Upper lobe of right lung (tissue), 1 donor: ENCODE measurements around the gene PCMT1. TPM values are rescaled to one million over a fixed set of nuclear protein-coding genes. Genes with fewer than 3 reads are reported as not detected.

Source experiments
- ATAC-seq: fragments of 200-7000 bp; cut with Tn5 transposase; one replicate; pipeline ENCODE4 v1.9.1; 2020; ENCODE audit warnings: mild to moderate bottlenecking, moderate library complexity
- DNase-seq: peaks from one replicate; pipeline ENCODE4 v3.0.0-alpha.2; 2020
- H3K27ac ChIP-seq: fragments of 200-600 bp; one replicate; pipeline ENCODE4 v1.8.0; 2022
- H3K27me3 ChIP-seq: fragments of 200-600 bp; one replicate; pipeline ENCODE4 v1.8.0; 2022; ENCODE audit warnings: mild to moderate bottlenecking
- H3K36me3 ChIP-seq: fragments of 200-600 bp; one replicate; pipeline ENCODE4 v1.8.0; 2022
- H3K4me1 ChIP-seq: fragments of 200-600 bp; one replicate; pipeline ENCODE4 v1.8.0; 2022
- H3K4me3 ChIP-seq: fragments of 200-600 bp; one replicate; pipeline ENCODE4 v1.8.0; 2022; ENCODE audit warnings: mild to moderate bottlenecking
- H3K9me3 ChIP-seq: fragments of 200-600 bp; one replicate; pipeline ENCODE4 v1.8.0; 2022
- intact Hi-C: fragments of 100-400 bp; cut with DNase I; formaldehyde crosslinking; loops from one replicate; pipeline ENCODE4 v1.11.0; 2022
- total RNA-seq: library from RNA; stranded (reverse); fragmentation: NEBNext Ultra II Directional; extraction: Animal tissue kit (Norgen Biotek cat#: 25700); gene quantifications from one replicate; pipeline ENCODE4 v1.2.1, GENCODE V29; 2021
- TF ChIP-seq, protein P1 (sequence below): fragments of 200-600 bp; IDR thresholded peaks from one replicate; pipeline ENCODE4 v1.8.0; 2022; ENCODE audit warnings: antibody characterized with exemption
- donor health status: DM: no; HTN: yes; CAD: no; lungs with severe emphysema.

The PCMT1 gene
- total RNA-seq, 1 donor from 2014 or later = 69.4 TPM

DNA sequence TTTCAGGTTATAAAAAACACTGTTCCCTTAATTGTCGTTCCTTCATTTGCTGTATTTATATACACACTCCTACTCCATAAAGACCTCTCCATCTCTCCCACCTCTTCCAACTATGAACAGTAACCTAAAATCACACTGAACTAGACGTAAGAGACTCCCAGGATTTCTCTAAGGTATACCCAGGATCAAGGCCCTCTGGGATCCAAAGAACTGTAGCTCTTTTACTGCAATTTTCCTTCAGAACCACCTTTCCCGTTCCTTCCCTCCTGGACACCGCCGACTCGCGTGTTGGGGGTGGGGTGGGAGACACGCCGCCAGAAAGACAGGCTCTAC is 32.3 kb upstream of the PCMT1 start:
- TF ChIP-seq, protein P1, sequence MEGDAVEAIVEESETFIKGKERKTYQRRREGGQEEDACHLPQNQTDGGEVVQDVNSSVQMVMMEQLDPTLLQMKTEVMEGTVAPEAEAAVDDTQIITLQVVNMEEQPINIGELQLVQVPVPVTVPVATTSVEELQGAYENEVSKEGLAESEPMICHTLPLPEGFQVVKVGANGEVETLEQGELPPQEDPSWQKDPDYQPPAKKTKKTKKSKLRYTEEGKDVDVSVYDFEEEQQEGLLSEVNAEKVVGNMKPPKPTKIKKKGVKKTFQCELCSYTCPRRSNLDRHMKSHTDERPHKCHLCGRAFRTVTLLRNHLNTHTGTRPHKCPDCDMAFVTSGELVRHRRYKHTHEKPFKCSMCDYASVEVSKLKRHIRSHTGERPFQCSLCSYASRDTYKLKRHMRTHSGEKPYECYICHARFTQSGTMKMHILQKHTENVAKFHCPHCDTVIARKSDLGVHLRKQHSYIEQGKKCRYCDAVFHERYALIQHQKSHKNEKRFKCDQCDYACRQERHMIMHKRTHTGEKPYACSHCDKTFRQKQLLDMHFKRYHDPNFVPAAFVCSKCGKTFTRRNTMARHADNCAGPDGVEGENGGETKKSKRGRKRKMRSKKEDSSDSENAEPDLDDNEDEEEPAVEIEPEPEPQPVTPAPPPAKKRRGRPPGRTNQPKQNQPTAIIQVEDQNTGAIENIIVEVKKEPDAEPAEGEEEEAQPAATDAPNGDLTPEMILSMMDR = no peak
- H3K27ac ChIP-seq = peak overlapping the region; percentile 100
- H3K4me1 ChIP-seq = peaks cover 20% of the 10 kb centered on the region
- DNase-seq (no peak), ATAC-seq (no peak)
- H3K4me3 ChIP-seq = peak overlapping the region; percentile 98
- H3K36me3 ChIP-seq = no peaks in the 10 kb centered on the region
- no peaks in the 10 kb centered on the region for H3K9me3 ChIP-seq
- intact Hi-C loops = no loop called here
- H3K27me3 ChIP-seq = no peaks in the 10 kb centered on the region

GRCh38 chr6:149717588-149718458 is 31.7 kb upstream of the PCMT1 start, which contains the start of gene LATS1:
Gene LATS1, minus strand, starts transcription at chr6:149718101. Its CDS starts 15,975 bp downstream, at chr6:149702126.
- Histone ChIP-seq H3K36me3 (no peaks in the 10 kb centered on the region), H3K4me3 (peak within 1 kb of the TSS; percentile 98), H3K27ac (peak within 1 kb of the TSS; percentile 100), H3K4me1 (peaks cover 20% of the 10 kb centered on the region), H3K9me3 (no peaks in the 10 kb centered on the region), H3K27me3 (no peaks in the 10 kb centered on the region)
- intact Hi-C loops = no loop called here
- TF ChIP-seq, protein P1 = no peak
- DNase-seq (peak; percentile 97), ATAC-seq (peak; percentile 96)

DNA sequence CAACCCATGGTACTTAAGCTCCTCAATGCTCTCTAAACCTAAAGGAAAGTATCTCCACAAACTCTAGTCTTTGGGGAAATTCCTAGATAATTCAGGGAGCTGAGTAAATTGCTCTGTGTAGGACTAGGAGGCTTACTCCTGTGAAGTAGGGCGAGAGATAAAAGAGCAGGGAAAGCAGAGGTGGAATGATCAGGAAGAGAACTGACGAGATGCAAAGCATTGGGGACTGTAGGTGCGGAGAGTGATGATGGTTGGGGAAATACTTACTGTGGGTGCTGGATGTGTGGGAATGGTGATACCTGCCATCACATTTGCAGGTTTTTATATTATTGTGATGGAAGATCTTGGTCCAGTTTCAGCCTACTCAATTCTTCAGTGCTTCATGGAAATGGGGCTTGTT is 30.0 kb upstream of the PCMT1 start:
- intact Hi-C loops = no loop called here

DNA sequence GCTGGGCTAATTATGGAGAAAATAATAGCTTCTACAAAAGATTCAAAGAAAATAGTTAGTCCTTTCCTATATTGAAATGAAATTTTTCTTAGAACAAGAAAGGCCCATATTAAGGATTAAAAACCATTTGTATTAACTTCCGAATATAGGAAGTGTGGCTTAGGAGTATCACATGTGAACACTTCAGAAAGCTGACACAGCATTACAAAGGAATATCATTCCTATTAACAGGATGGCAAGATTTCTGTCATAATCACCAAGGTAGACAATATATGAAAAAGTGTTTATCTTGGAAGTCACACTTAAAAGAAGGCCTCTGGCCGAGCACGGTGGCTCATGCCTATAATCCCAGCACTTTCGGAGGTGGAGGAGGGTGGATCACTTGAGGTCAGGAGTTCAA is 26.3 kb upstream of the PCMT1 start:
- no peaks in the 10 kb centered on the region for H3K9me3 ChIP-seq
- H3K36me3 ChIP-seq = peaks cover 37% of the 10 kb centered on the region
- intact Hi-C loops = no loop called here
- no peaks in the 10 kb centered on the region for H3K4me1 ChIP-seq
- H3K4me3 ChIP-seq = no peak overlapping the region
- no peak for DNase-seq
- TF ChIP-seq, protein P1 = no peak
- no peak overlapping the region for H3K27ac ChIP-seq
- no peaks in the 10 kb centered on the region for H3K27me3 ChIP-seq
- no peak for ATAC-seq

More for the DNA sequence above, 30.0 kb upstream of the PCMT1 start:
- no peaks in the 10 kb centered on the region for H3K36me3 ChIP-seq
- DNase-seq (no peak), ATAC-seq (no peak)
- H3K4me3 ChIP-seq = no peak overlapping the region
- H3K27me3 ChIP-seq = no peaks in the 10 kb centered on the region
- no peaks in the 10 kb centered on the region for H3K9me3 ChIP-seq
- no peak overlapping the region for H3K27ac ChIP-seq
- TF ChIP-seq, protein P1 = no peak
- H3K4me1 ChIP-seq = peaks cover 20% of the 10 kb centered on the region

DNA sequence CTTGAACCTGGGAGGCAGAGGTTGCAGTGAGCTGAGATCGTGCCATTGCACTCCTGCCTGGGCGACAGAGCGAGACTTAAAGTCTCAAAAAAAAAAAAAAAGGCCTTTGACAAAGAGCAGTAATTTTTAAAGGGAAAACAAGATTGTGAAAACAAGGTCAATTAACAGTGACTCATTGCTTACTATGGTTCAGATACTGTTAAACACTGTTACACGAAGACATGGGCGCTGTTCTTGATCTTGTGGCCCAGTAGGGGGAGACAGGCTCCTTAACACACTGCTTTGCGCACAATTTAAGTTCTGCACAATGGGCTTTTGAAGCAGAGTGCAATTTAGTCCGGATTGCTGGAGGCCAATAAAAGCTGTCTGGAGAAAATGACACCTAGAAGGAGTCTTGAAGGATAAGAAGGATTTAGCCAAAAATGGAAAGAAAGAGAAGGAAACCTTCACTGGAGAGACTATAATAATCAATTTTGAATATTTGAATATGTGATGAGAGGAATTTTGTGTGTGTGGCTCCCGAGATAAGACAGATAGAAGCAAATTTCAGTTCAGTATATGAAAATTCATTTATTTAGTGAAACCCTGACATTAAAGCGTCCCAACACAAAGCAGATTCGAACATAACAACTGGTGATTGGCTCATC is 25.6 kb upstream of the PCMT1 start:
- H3K9me3 ChIP-seq = no peaks in the 10 kb centered on the region
- H3K27me3 ChIP-seq = no peaks in the 10 kb centered on the region
- TF ChIP-seq, protein P1 = peak; percentile 72
- no peak overlapping the region for H3K4me3 ChIP-seq
- H3K4me1 ChIP-seq = no peaks in the 10 kb centered on the region
- intact Hi-C loops = no loop called here
- no peak overlapping the region for H3K27ac ChIP-seq
- peaks cover 42% of the 10 kb centered on the region for H3K36me3 ChIP-seq
- DNase-seq (no peak), ATAC-seq (peak; percentile 96)
